Natural killer cell (primary cell): ENCODE measurements around the gene RAB44. TPM values are rescaled to one million over a fixed set of nuclear protein-coding genes. Genes with fewer than 3 reads are reported as not detected.

Experiments
- ATAC-seq, 3 donors: fragments of 150-1000 bp in 2 of 3; fragments of 200-7000 bp in 1 of 3; cut with Tn5 transposase; 1 replicate in 1 of 3; 2 replicates in 2 of 3; pipeline ENCODE4 v1.10.0; 2021; ENCODE audit warnings: mild to moderate bottlenecking in 2 of 3, moderate library complexity in 2 of 3
- DNase-seq, 2 donors: peaks; one replicate each; pipeline versions ENCODE4 v3.0.0 to v3.0.0-alpha.2; 2013 to 2021; ENCODE audit warnings: mixed read lengths in 1 of 2
- H3K27ac ChIP-seq: one replicate; pipeline ENCODE4 v1.5.1; 2013; ENCODE audit warnings: mild to moderate bottlenecking, low read length
- H3K27me3 ChIP-seq: one replicate; pipeline ENCODE4 v1.6.1; 2013; ENCODE audit warnings: low read length; ENCODE audit not compliant: control insufficient read depth, insufficient read depth
- H3K36me3 ChIP-seq: one replicate; pipeline ENCODE4 v1.6.1; 2013; ENCODE audit warnings: low read length; ENCODE audit not compliant: control insufficient read depth, insufficient read depth
- H3K4me1 ChIP-seq: one replicate; pipeline ENCODE4 v1.6.1; 2013; ENCODE audit warnings: low read length; ENCODE audit not compliant: control insufficient read depth, insufficient read depth
- H3K4me3 ChIP-seq: one replicate; pipeline ENCODE4 v1.5.1; 2013; ENCODE audit warnings: low read length
- H3K9me3 ChIP-seq: one replicate; pipeline ENCODE4 v1.6.1; 2013; ENCODE audit warnings: low read length; ENCODE audit not compliant: control insufficient read depth, insufficient read depth
- H3K27ac Mint-ChIP-seq, 2 donors: one replicate each; pipeline ENCODE4 v1.8.0; 2022; ENCODE audit warnings: mild to moderate bottlenecking in 2 of 2, mixed read lengths in 2 of 2, moderate library complexity in 1 of 2
- H3K27me3 Mint-ChIP-seq, 2 donors: one replicate each; pipeline ENCODE4 v1.8.0; 2022; ENCODE audit warnings: low read depth in 2 of 2, mixed read lengths in 2 of 2
- H3K36me3 Mint-ChIP-seq: one replicate; pipeline ENCODE4 v1.8.0; 2022; ENCODE audit warnings: mixed read lengths
- H3K4me1 Mint-ChIP-seq, 2 donors: one replicate each; pipeline ENCODE4 v1.8.0; 2022; ENCODE audit warnings: mixed read lengths in 2 of 2
- H3K4me3 Mint-ChIP-seq: one replicate; pipeline ENCODE4 v1.8.0; 2022; ENCODE audit warnings: mild to moderate bottlenecking, moderate library complexity, mixed read lengths
- H3K9me3 Mint-ChIP-seq, 2 donors: one replicate each; pipeline ENCODE4 v1.8.0; 2022; ENCODE audit warnings: mixed read lengths in 2 of 2
- CTCF ChIP-seq: fragments of 200-600 bp; IDR thresholded peaks from one replicate; pipeline ENCODE4 v1.8.0; 2022; ENCODE audit warnings: antibody characterized with exemption
- WGBS: methylation state at CpG from one replicate; pipeline ENCODE4 v1.1.7; 2013; ENCODE audit warnings: missing lambda C conversion rate; ENCODE audit not compliant: insufficient coverage; 5-methylcytosine and 5-hydroxymethylcytosine counted together
- intact Hi-C: fragments of 100-400 bp; cut with micrococcal nuclease; formaldehyde crosslinking; loops from one replicate; pipeline ENCODE4 v1.14.2; 2022
- total RNA-seq, 4 donors: library from RNA; stranded (reverse); fragments of 120-200 nt in 1 of 4; gene quantifications; one replicate each; pipeline versions ENCODE4 v1.2.3 to v1.2.4, GENCODE V29; 2013 to 2022

RAB44 gene
- total RNA-seq, 3 donors from 2014 or later (not counting 1 experiment from before 2014, with no cell fraction given): 0.09 to 12.9 (median 0.70) TPM

GRCh38 chr6:36694616-36695015 lies 3.0 kb upstream of the RAB44 start:
- no peak overlapping the region for H3K27ac Mint-ChIP-seq
- 94% methylated on average over 6 of the region's 6 CpGs for whole genome bisulfite sequencing
- intact Hi-C loops: no loop called here

GRCh38 chr6:36695414-36695813 lies 2.2 kb upstream of the RAB44 start:
- H3K27ac Mint-ChIP-seq: no peak overlapping the region
- H3K27ac ChIP-seq: no peak overlapping the region

More at GRCh38 chr6:36694616-36695015, 3.0 kb upstream of the RAB44 start:
- no peak for ATAC-seq
- Histone ChIP-seq H3K4me1 (peaks cover 24% of the 10 kb centered on the region), H3K9me3 (no peaks in the 10 kb centered on the region), H3K4me3 (no peak overlapping the region), H3K27me3 (no peaks in the 10 kb centered on the region), H3K27ac (no peak overlapping the region), H3K36me3 (no peaks in the 10 kb centered on the region)
- Mint-ChIP-seq H3K4me3 (no peak overlapping the region), H3K4me1 (peaks cover 17 to 21% of the 10 kb centered on the region in 2 donors), H3K27me3 (no peaks in the 10 kb centered on the region), H3K9me3 (no peaks in the 10 kb centered on the region), H3K36me3 (no peaks in the 10 kb centered on the region)
- DNase-seq: no peak
- no peak for TF ChIP-seq CTCF

GRCh38 chr6:36698196-36698595 lies 570 bp downstream of the RAB44 start:
- Histone ChIP-seq H3K36me3 (no peaks in the 10 kb centered on the region), H3K4me3 (no peak overlapping the region)
- no peak overlapping the region for H3K27ac Mint-ChIP-seq

More at GRCh38 chr6:36695414-36695813, 2.2 kb upstream of the RAB44 start:
- Histone ChIP-seq H3K36me3 (no peaks in the 10 kb centered on the region), H3K27me3 (no peaks in the 10 kb centered on the region), H3K4me3 (no peak overlapping the region), H3K9me3 (no peaks in the 10 kb centered on the region), H3K4me1 (peaks cover 24% of the 10 kb centered on the region)
- no peak for TF ChIP-seq CTCF
- Mint-ChIP-seq H3K4me1 (peaks cover 17 to 21% of the 10 kb centered on the region in 2 donors), H3K27me3 (no peaks in the 10 kb centered on the region), H3K9me3 (no peaks in the 10 kb centered on the region), H3K4me3 (no peak overlapping the region), H3K36me3 (no peaks in the 10 kb centered on the region)
- intact Hi-C loops: no loop called here
- 71% methylated on average over 2 of the region's 2 CpGs for WGBS
- DNase-seq (no peak), ATAC-seq (no peak)

More at GRCh38 chr6:36698196-36698595, 570 bp downstream of the RAB44 start:
- H3K27me3 Mint-ChIP-seq: no peaks in the 10 kb centered on the region
- no peaks in the 10 kb centered on the region for H3K9me3 Mint-ChIP-seq
- intact Hi-C loops: no loop called here
- H3K4me1 Mint-ChIP-seq: peaks cover 0 to 9% of the 10 kb centered on the region in 2 donors
- TF ChIP-seq CTCF: no peak
- Histone ChIP-seq H3K27ac (no peak overlapping the region), H3K9me3 (no peaks in the 10 kb centered on the region), H3K27me3 (no peaks in the 10 kb centered on the region), H3K4me1 (peaks cover 15% of the 10 kb centered on the region)
- H3K4me3 Mint-ChIP-seq: no peak overlapping the region
- ATAC-seq (no peak), DNase-seq (no peak)
- H3K36me3 Mint-ChIP-seq: no peaks in the 10 kb centered on the region
- 89% methylated on average over 6 of the region's 6 CpGs for WGBS
